Measurements from ENCODE around the gene TMEM109. TPM values are rescaled to one million over a fixed set of nuclear protein-coding genes. Genes with fewer than 3 reads are reported as not detected.

The TMEM109 gene
- total RNA-seq, 1 donor, result 44.1 TPM

DNA sequence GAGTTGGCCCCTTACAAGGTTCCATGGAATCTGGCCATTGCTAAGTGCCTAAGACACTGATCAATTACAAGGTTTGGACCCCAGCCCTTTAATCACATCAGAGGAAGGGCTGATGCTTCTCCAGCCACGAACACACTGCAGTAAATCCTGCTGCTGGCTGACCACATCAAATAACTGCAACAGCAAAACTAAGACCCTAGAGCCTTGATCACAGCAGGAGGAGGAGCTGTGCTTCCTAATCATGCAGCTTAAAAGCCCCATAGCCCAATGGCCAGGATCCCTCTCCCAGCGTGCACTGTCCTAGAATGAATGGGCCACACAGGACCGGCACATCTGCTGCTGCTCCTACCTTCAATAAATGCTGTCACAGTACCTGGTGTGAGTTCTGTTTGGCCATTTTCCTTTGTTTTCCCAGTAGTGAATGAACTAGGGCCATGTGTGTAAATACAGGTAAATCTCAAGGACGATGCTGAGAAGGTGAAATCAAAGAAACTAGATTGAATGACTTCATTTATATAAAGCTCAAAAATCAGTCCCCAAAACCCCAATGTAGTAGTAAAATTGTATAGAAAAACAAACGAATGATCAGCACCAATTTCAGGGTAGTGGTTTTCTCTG is 33.9 kb upstream of the TMEM109 start:
- DNase-seq (ENCODE audit: low read depth), result no peak
- TF ChIP-seq CTCF (IDR thresholded peaks at IDR 0.05; ENCODE audit: insufficient read depth, low read length), result no peak
- no peak overlapping the region for H3K4me3 ChIP-seq (ENCODE audit: low read depth, low read length)

DNA sequence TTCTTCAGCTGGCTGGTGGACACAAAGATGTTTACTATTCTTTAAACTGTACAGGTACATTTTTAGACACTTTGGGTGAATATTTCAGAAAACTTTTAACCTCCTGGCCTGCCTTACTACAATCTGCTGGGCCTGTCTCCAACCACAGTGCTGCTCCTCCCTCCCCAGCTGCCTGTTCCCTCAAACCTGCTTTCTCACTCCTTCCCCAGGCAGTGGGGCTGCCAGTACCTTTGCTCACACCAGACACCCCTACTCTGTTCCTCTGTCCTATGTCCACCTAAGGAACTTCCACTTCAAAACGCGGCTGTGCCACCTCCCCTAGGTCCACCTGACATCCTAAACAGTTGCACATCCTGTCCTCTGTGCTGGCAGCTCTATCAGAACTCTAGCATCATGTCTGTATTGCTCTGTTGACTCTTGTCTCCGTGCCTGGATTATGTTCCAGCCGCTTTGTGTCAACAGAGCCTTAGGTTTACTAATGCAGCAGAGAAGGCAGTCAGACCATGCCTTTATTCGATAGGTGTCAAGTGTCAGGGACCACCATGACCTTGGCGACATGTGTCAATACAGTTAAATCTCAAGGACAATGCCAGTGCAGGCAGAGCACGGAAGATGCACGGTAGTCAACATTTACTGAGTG is 33.2 kb upstream of the TMEM109 start:
- DNase-seq (ENCODE audit: low read depth), result no peak
- TF ChIP-seq CTCF (IDR thresholded peaks at IDR 0.05; ENCODE audit: insufficient read depth, low read length), result no peak
- H3K4me3 ChIP-seq (ENCODE audit: low read depth, low read length), result no peak overlapping the region

GRCh38 chr11:60887556-60887955 is 26.4 kb upstream of the TMEM109 start:
- DNase-seq (ENCODE audit: low read depth), result peak; percentile 57
- TF ChIP-seq CTCF (IDR thresholded peaks at IDR 0.05; ENCODE audit: insufficient read depth, low read length), result peak; percentile 70
- no peak overlapping the region for H3K4me3 ChIP-seq (ENCODE audit: low read depth, low read length)

DNA sequence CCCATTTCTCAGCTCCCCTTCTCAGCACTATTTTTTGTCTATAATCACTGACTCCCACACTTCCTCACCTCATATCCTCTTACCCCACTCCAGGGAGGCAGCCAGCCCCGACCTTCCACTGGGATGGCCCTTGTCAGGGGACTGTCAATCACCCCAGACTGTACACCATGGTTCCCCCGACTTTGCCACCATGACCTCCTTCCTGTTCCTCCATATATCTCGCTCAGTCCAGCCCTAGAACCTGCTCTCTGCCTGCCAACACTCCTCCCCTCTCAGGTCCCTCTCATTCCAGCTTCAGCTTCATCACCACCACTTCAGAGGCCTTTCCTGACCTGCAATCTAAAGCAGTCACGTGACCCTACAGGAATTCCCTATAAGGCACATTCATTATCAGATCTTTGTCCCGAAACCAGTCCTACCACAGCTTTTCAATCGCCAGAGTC is 24.1 kb upstream of the TMEM109 start:
- no peak overlapping the region for H3K4me3 ChIP-seq (ENCODE audit: low read depth, low read length)
- no peak for DNase-seq (ENCODE audit: low read depth)
- no peak for TF ChIP-seq CTCF (IDR thresholded peaks at IDR 0.05; ENCODE audit: insufficient read depth, low read length)

- H3K4me3 ChIP-seq (ENCODE audit: low read depth, low read length), result no peak overlapping the region
- no peak for TF ChIP-seq CTCF (IDR thresholded peaks at IDR 0.05; ENCODE audit: insufficient read depth, low read length)
- no peak for DNase-seq (ENCODE audit: low read depth)
Measured at GRCh38 chr11:60890696-60891095, 23.3 kb upstream of the TMEM109 start.

GRCh38 chr11:60891103-60891741 is 22.7 kb upstream of the TMEM109 start:
- no peak for TF ChIP-seq CTCF (IDR thresholded peaks at IDR 0.05; ENCODE audit: insufficient read depth, low read length)
- DNase-seq (ENCODE audit: low read depth), result no peak
- H3K4me3 ChIP-seq (ENCODE audit: low read depth, low read length), result no peak overlapping the region
